T follicular helper cell (primary cell): ENCODE results near the gene FOXO4.
"Not testable (repeated sequence)": the region's sequence is repeated elsewhere in the genome, so short reads cannot be mapped to it uniquely, and the experiment has no call there.

Source experiments
- DNase-seq: peaks from one replicate; pipeline ENCODE4 v3.0.0-alpha.2; 2020; ENCODE audit warnings: low read depth
- total RNA-seq, 2 experiments: gene quantifications; one replicate each; lab custom pipeline; 2026; lab: John Stamatoyannopoulos, UW

FOXO4 gene
- total RNA-seq = 9.2 to 37.9 reads per million in 2 experiments

DNA sequence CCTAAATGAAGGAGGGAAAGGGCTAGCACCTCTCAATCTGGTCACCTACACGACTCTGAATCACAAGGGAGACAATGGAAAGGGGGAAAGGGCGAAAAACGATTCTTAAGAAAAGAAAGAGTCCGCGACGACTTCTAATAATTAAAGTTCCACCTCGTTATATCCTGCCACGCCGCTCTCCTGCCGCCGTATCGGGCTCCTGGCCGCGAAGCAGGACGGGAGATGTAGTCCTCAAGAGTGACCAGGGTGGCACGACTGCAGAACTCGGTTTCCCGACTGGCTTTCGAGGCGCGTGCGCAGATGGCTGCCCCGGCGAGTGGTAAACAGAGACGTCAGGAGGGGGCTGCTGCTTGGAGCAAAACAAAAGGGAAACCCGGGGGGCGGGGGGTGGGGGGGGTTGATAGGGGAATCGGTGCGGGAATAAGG lies at the start of gene FOXO4:
FOXO4 (plus strand) TSS at position 297 of the 426 bp plus-strand sequence. CDS start 678 bp downstream, outside the sequence.
- peak; percentile 87 for DNase-seq

DNA sequence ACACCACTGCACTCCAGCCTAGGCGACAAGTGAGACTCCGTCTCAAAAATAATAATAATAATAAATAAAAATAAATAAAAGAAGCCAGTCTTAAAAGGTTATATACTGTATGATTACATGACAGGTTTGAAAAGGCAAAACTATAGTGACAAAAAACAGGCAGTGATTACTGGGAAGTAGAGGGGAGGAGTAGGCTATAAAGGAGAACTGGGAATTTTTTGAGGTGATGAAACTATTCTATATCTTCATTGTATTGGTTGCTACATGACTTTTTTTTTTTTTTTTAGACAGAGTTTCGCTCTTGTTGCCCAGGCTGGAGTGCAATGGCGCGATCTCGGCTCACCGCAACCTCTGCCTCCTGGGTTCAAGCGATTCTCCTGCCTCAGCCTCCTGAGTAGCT lies 47.8 kb upstream of the FOXO4 start:
- DNase-seq = not testable (repeated sequence)

- DNase-seq = no peak
Observed at GRCh38 chrX:71052721-71053120, 42.9 kb upstream of the FOXO4 start.

GRCh38 chrX:71053217-71053621 lies 42.4 kb upstream of the FOXO4 start:
- no peak for DNase-seq

- no peak for DNase-seq
Observed at GRCh38 chrX:71056867-71057266, 38.8 kb upstream of the FOXO4 start.

DNA sequence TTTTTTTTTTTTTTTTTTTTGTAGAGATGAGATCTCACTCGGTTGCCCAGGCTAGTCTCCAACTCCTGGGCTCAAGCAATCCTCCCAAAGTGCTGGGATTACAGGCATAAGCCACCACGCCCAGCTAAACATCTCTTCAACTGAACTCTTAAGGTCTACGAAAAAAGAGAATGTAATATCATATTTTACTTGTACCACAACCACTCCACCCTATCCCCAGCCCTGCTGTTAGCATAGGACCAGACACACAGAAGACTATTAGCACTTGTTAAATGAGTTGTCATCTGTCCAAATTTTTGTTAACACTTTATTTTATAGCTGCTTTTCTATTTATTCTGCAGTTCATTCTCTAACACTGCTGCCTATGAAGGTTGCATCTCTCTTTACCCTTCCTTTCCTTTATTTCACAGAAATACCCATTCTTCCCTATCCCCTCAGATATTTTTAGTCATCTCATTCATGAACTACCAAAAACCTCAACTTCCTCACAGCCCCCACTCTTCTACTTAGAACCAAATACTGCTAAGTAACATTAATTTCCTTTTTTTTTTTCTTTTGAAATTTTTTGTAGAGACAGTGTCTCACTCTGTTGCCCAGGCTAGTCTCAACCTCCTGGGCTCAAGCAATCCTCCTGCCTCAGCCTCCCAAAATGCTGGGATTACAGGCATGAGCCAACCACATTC lies 37.7 kb upstream of the FOXO4 start:
- no peak for DNase-seq

GRCh38 chrX:71060127-71060526 lies 35.5 kb upstream of the FOXO4 start:
- DNase-seq = no peak

DNA sequence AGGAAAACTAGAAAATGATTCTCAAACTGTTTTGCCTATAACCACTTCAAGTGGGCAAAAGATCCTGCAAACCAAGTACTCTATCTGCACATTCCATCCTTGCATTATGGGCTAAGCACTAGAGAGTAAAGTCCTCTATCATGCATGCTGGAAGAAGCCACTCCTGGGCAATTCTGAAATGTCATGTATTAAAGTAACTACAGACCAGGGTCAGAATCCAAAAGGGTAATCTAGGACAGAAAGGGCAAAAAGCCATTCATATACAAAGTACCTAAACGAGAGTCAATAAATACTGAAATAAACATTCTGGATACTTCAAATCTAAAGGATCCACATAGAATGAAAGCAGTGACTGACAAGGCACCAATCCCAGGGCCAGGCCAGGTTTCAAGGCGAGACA lies 28.6 kb upstream of the FOXO4 start:
- no peak for DNase-seq

GRCh38 chrX:71067712-71068043 lies 28.0 kb upstream of the FOXO4 start:
- DNase-seq = no peak

DNA sequence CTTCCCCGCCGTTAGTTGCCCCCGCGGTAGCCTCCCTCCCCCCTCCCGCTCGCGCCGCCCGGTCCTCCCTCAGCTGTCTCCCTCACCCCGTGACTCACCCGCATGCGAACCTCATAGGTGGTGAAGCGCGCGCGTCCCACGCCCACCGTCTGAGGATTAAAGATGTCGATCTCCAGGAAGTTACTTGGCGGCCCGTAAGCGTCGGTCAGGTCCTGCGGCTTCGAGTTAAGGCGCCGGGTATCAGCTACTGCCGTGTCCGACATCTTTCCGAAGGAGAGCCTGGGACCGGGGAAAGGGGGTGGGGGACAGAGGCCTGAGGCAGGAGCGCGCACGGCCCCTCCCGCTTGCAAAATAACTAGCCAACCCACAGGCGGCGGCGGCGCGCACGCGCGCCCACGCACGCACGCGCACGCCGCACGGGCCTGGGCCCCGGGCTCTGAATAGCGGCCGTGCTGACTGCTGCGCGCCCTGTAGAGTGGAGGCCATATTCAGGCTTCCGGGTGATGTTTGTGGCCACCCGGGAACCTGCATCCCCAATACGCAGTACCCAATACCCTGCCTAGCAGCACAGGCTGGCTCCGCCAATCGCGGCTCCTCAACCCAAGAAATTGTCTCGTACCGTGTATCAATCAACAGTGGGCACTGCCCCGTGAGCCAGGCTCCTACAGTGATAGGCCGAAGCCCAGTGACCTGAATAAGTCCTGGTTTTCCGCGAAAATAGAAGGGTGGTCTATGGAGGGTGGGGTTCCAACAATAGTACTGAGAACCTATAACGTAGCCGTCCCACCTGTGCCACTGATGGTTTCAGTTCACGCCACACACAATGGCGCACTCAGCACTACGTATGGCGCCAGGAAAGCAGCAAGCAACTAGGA lies 27.4 kb upstream of the FOXO4 start, which contains the start of gene SNX12:
SNX12 (minus strand) TSS at position 291 of the 875 bp plus-strand sequence; CDS start at position 263, 28 bp downstream.
- DNase-seq = peak; percentile 76

- no peak for DNase-seq
Observed at GRCh38 chrX:71070531-71070930, 25.1 kb upstream of the FOXO4 start.

GRCh38 chrX:71081330-71082123 lies 14.1 kb upstream of the FOXO4 start:
- no peak for DNase-seq

GRCh38 chrX:71082124-71082647 lies 13.5 kb upstream of the FOXO4 start:
- no peak for DNase-seq

DNA sequence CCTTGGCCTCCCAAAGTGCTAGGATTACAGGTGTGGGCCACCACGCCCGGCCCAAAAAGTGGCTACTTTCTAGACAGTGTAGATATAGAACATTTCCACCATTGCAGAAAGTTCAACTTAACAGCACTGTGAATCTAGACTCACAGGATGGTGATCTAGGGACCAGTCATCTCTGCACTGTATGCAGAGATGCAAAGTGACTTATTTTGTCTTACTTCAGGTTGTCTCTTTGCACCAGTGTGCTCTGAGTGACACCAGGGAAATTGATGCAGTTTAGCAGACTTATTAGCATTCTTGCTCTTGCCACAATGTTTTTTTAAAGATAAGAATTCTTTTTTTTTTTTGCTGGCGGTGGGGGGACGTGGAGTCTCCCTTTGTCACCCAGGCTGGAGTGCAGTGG lies 12.8 kb upstream of the FOXO4 start:
- no peak for DNase-seq

GRCh38 chrX:71085900-71086299 lies 9.8 kb upstream of the FOXO4 start:
- no peak for DNase-seq

- DNase-seq = no peak
Observed at GRCh38 chrX:71091263-71091662, 4.4 kb upstream of the FOXO4 start.

DNA sequence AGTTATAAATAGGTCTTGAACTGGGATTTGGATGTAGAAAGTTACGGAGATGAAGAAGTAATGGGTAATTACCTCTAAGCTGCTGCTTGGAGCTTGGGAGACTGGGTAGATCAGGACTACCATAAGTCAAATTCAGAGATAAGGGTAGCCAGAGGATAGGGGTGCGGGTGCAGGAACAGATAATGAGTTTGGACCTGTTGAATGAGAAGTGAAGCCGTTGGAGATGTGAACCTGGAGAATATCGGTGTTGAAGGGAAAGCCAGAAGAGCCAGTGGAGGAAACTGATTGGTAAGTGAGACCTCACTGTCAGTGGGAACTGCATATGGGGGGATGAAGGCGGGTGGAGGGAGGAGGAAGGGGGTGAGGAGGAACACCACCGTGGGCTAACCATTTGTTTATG lies 618 bp upstream of the FOXO4 start:
- no peak for DNase-seq

DNA sequence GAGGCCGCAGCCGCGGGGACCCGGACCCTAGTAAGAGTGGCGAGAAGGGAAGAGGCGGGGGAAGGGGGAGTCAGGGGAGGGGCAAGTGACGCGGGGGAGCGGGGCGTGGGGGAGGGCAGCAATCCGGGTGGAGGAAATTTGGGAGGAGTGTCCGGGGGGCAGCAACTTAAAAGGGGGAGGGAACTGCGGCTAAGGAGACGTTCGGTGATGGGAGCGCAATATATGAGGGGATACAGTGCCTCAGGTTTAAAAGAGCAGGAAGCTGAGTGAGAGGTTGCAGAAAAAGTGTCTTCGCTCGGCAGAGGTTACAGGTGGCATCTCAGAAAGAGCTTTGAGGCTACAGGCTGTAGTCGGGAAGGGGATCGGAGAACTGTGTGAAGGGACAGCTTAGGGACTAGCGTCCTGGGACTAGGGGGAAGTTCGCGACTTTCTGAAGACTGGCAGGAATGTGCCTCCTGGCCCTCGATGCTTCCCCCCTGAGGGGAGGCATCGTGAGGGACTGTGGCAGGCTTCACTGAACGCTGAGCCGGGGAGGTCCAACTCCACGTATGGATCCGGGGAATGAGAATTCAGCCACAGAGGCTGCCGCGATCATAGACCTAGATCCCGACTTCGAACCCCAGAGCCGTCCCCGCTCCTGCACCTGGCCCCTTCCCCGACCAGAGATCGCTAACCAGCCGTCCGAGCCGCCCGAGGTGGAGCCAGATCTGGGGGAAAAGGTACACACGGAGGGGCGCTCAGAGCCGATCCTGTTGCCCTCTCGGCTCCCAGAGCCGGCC lies 519 bp downstream of the FOXO4 start:
- DNase-seq = no peak

GRCh38 chrX:71096760-71097032 lies 1.0 kb downstream of the FOXO4 start:
- no peak for DNase-seq

GRCh38 chrX:71098302-71098701 lies 2.7 kb downstream of the FOXO4 start:
- peak; percentile 78 for DNase-seq

DNA sequence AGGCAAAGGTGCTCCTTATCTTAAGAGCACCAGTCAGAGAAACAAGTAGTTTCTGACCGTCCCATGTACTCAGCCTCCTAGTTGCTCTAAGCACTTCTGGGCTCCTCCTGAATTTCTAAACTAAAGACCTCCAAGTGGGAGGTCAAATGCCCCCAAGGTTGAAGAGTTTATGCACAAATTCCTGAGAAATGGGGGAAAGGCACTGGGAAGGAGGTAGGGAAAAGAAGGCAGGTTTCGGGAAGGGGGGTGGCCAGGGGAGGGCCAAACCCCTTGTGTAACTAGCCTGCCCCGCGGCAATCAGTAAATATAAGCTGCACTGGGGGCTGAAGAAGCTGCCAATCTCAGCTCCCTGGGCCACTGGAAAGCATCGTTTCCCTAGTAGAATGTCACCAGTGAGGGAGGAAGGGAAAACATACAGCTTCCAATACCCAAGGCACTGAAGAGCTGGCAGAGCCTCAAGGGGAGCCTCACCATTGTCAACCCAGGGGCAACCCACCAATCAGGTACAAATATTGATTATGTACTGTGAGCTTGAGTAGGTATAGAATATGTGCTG lies 3.4 kb downstream of the FOXO4 start:
- DNase-seq = no peak
